Activated naive CD8-positive, alpha-beta T cell treated with anti-CD3 and anti-CD28 coated beads, Interleukin-2, amount 50 U/mL, for 24 hours (primary cell): ENCODE measurements around the gene LTBP3.

Experiments used
- ATAC-seq: fragments of 150-1000 bp; cut with Tn5 transposase; one replicate; pipeline ENCODE4 v1.10.0; 2021
- DNase-seq: peaks from one replicate; pipeline ENCODE4 v3.0.0; 2021
- H3K27ac Mint-ChIP-seq: one replicate; pipeline ENCODE4 v1.8.0; 2021; ENCODE audit warnings: mild to moderate bottlenecking, mixed read lengths
- H3K27me3 Mint-ChIP-seq: one replicate; pipeline ENCODE4 v1.8.0; 2021; ENCODE audit warnings: mixed read lengths
- H3K36me3 Mint-ChIP-seq: one replicate; pipeline ENCODE4 v1.8.0; 2021; ENCODE audit warnings: low read depth, mixed read lengths
- H3K4me1 Mint-ChIP-seq: one replicate; pipeline ENCODE4 v1.8.0; 2021; ENCODE audit warnings: mixed read lengths
- H3K4me3 Mint-ChIP-seq: one replicate; pipeline ENCODE4 v1.8.0; 2021; ENCODE audit warnings: mild to moderate bottlenecking, moderate library complexity, mixed read lengths
- H3K9me3 Mint-ChIP-seq: one replicate; pipeline ENCODE4 v1.8.0; 2021; ENCODE audit warnings: mixed read lengths

Gene LTBP3

GRCh38 chr11:65498977-65499712, 59.0 kb downstream of the LTBP3 start, which contains the start of gene MALAT1:
MALAT1 (plus strand) TSS chr11:65499045.
- no peak for ATAC-seq
- Mint-ChIP-seq H3K36me3 (peaks cover 1% of the 10 kb centered on the region), H3K4me1 (peaks cover 37% of the 10 kb centered on the region), H3K4me3 (no peak within 1 kb of the TSS), H3K9me3 (no peaks in the 10 kb centered on the region), H3K27me3 (no peaks in the 10 kb centered on the region), H3K27ac (no peak within 1 kb of the TSS)
- peak; percentile 94 for DNase-seq

GRCh38 chr11:65498727-65498976, 59.5 kb downstream of the LTBP3 start:
- Mint-ChIP-seq H3K4me3 (no peak overlapping the region), H3K36me3 (peaks cover 1% of the 10 kb centered on the region), H3K27ac (no peak overlapping the region), H3K27me3 (no peaks in the 10 kb centered on the region), H3K9me3 (no peaks in the 10 kb centered on the region), H3K4me1 (peaks cover 39% of the 10 kb centered on the region)
- DNase-seq (no peak), ATAC-seq (no peak)

GRCh38 chr11:65498042-65498726, 60.0 kb downstream of the LTBP3 start:
- ATAC-seq: no peak
- H3K27ac Mint-ChIP-seq: no peak overlapping the region
- H3K9me3 Mint-ChIP-seq: no peaks in the 10 kb centered on the region
- DNase-seq: peak; percentile 67
- peaks cover 41% of the 10 kb centered on the region for H3K4me1 Mint-ChIP-seq
- H3K4me3 Mint-ChIP-seq: no peak overlapping the region
- peaks cover 1% of the 10 kb centered on the region for H3K36me3 Mint-ChIP-seq
- H3K27me3 Mint-ChIP-seq: no peaks in the 10 kb centered on the region

GRCh38 chr11:65497141-65498041, 60.8 kb downstream of the LTBP3 start:
- DNase-seq (peak; percentile 99), ATAC-seq (peak; percentile 78)
- Mint-ChIP-seq H3K27ac (no peak overlapping the region), H3K9me3 (no peaks in the 10 kb centered on the region), H3K27me3 (no peaks in the 10 kb centered on the region), H3K36me3 (peaks cover 1% of the 10 kb centered on the region), H3K4me3 (no peak overlapping the region), H3K4me1 (peaks cover 45% of the 10 kb centered on the region)

GRCh38 chr11:65496304-65497140, 61.6 kb downstream of the LTBP3 start:
- Mint-ChIP-seq H3K9me3 (no peaks in the 10 kb centered on the region), H3K36me3 (peaks cover 1% of the 10 kb centered on the region), H3K4me3 (no peak overlapping the region), H3K4me1 (peaks cover 53% of the 10 kb centered on the region), H3K27me3 (no peaks in the 10 kb centered on the region), H3K27ac (no peak overlapping the region)
- no peak for DNase-seq
- no peak for ATAC-seq

GRCh38 chr11:65493367-65494176, 64.6 kb downstream of the LTBP3 start:
- no peak for ATAC-seq
- Mint-ChIP-seq H3K27ac (peak overlapping the region; percentile 93), H3K4me3 (peak overlapping the region; percentile 62), H3K36me3 (peaks cover 1% of the 10 kb centered on the region), H3K27me3 (no peaks in the 10 kb centered on the region), H3K9me3 (no peaks in the 10 kb centered on the region), H3K4me1 (peaks cover 69% of the 10 kb centered on the region)
- DNase-seq: no peak

GRCh38 chr11:65492637-65493366, 65.4 kb downstream of the LTBP3 start:
- H3K27ac Mint-ChIP-seq: peak overlapping the region; percentile 93
- H3K4me3 Mint-ChIP-seq: peak overlapping the region; percentile 62
- H3K4me1 Mint-ChIP-seq: peaks cover 77% of the 10 kb centered on the region
- peak; percentile 45 for ATAC-seq
- H3K36me3 Mint-ChIP-seq: peaks cover 1% of the 10 kb centered on the region
- DNase-seq: no peak
- no peaks in the 10 kb centered on the region for H3K9me3 Mint-ChIP-seq
- no peaks in the 10 kb centered on the region for H3K27me3 Mint-ChIP-seq

- no peaks in the 10 kb centered on the region for H3K27me3 Mint-ChIP-seq
- peaks cover 1% of the 10 kb centered on the region for H3K36me3 Mint-ChIP-seq
- H3K9me3 Mint-ChIP-seq: no peaks in the 10 kb centered on the region
- peak overlapping the region; percentile 25 for H3K4me3 Mint-ChIP-seq
- DNase-seq (no peak), ATAC-seq (no peak)
- H3K27ac Mint-ChIP-seq: peak overlapping the region; percentile 93
- peaks cover 82% of the 10 kb centered on the region for H3K4me1 Mint-ChIP-seq
Observed at GRCh38 chr11:65492387-65492636, 65.8 kb downstream of the LTBP3 start.

- no peaks in the 10 kb centered on the region for H3K27me3 Mint-ChIP-seq
- H3K27ac Mint-ChIP-seq: peak overlapping the region; percentile 93
- H3K4me3 Mint-ChIP-seq: peak overlapping the region; percentile 25
- peaks cover 82% of the 10 kb centered on the region for H3K4me1 Mint-ChIP-seq
- peaks cover 1% of the 10 kb centered on the region for H3K36me3 Mint-ChIP-seq
- no peak for ATAC-seq
- DNase-seq: no peak
- H3K9me3 Mint-ChIP-seq: no peaks in the 10 kb centered on the region
Observed at GRCh38 chr11:65491614-65492386, 66.4 kb downstream of the LTBP3 start.

- Mint-ChIP-seq H3K4me3 (no peak overlapping the region), H3K27ac (no peak overlapping the region), H3K27me3 (no peaks in the 10 kb centered on the region)
Observed at GRCh38 chr11:65491163-65491465, 67.0 kb downstream of the LTBP3 start.

GRCh38 chr11:65489706-65490320, 68.3 kb downstream of the LTBP3 start:
- H3K36me3 Mint-ChIP-seq: peaks cover 1% of the 10 kb centered on the region
- H3K27ac Mint-ChIP-seq: no peak overlapping the region
- no peak overlapping the region for H3K4me3 Mint-ChIP-seq
- DNase-seq (no peak), ATAC-seq (no peak)
- H3K27me3 Mint-ChIP-seq: no peaks in the 10 kb centered on the region
- H3K4me1 Mint-ChIP-seq: peaks cover 75% of the 10 kb centered on the region
- H3K9me3 Mint-ChIP-seq: no peaks in the 10 kb centered on the region

More at GRCh38 chr11:65491163-65491465, 67.0 kb downstream of the LTBP3 start:
- ATAC-seq (no peak), DNase-seq (no peak)
- Mint-ChIP-seq H3K36me3 (peaks cover 1% of the 10 kb centered on the region), H3K9me3 (no peaks in the 10 kb centered on the region), H3K4me1 (peaks cover 76% of the 10 kb centered on the region)

- no peak overlapping the region for H3K27ac Mint-ChIP-seq
- H3K27me3 Mint-ChIP-seq: no peaks in the 10 kb centered on the region
- ATAC-seq (no peak), DNase-seq (no peak)
- no peaks in the 10 kb centered on the region for H3K36me3 Mint-ChIP-seq
- H3K4me3 Mint-ChIP-seq: no peak overlapping the region
- H3K4me1 Mint-ChIP-seq: peaks cover 72% of the 10 kb centered on the region
- H3K9me3 Mint-ChIP-seq: no peaks in the 10 kb centered on the region
Observed at GRCh38 chr11:65489035-65489705, 69.0 kb downstream of the LTBP3 start.
